Endothelial cell (in vitro differentiated cells): ENCODE measurements around the gene CCDC88A. TPM values are rescaled to one million over a fixed set of nuclear protein-coding genes. Genes with fewer than 3 reads are reported as not detected.

Experiments
- DNase-seq: peaks from one replicate; pipeline ENCODE4 v3.0.0; 2021; ENCODE audit warnings: low spot score
- H3K27ac Mint-ChIP-seq: one replicate; pipeline ENCODE4 v1.8.0; 2021; ENCODE audit warnings: mixed read lengths, inconsistent platforms; ENCODE audit not compliant: unreplicated experiment
- H3K27me3 Mint-ChIP-seq: one replicate; pipeline ENCODE4 v1.8.0; 2021; ENCODE audit warnings: mild to moderate bottlenecking, moderate library complexity, mixed read lengths, inconsistent platforms; ENCODE audit not compliant: unreplicated experiment
- H3K36me3 Mint-ChIP-seq: one replicate; pipeline ENCODE4 v1.8.0; 2021; ENCODE audit warnings: mild to moderate bottlenecking, low read depth, mixed read lengths, inconsistent platforms; ENCODE audit not compliant: unreplicated experiment
- H3K4me1 Mint-ChIP-seq: one replicate; pipeline ENCODE4 v1.8.0; 2021; ENCODE audit warnings: mild to moderate bottlenecking, mixed read lengths, inconsistent platforms; ENCODE audit not compliant: unreplicated experiment
- H3K4me3 Mint-ChIP-seq: one replicate; pipeline ENCODE4 v1.8.0; 2021; ENCODE audit warnings: mild to moderate bottlenecking, mixed read lengths, inconsistent platforms; ENCODE audit not compliant: unreplicated experiment
- H3K9me3 Mint-ChIP-seq: one replicate; pipeline ENCODE4 v1.8.0; 2021; ENCODE audit warnings: mixed read lengths, inconsistent platforms; ENCODE audit not compliant: unreplicated experiment
- total RNA-seq: library from RNA; stranded (reverse); fragmentation: NEBNext Ultra II Directional; extraction: Animal tissue kit (Norgen Biotek cat#: 25700); gene quantifications from one replicate; pipeline ENCODE4 v1.2.1, GENCODE V29; 2021; ENCODE audit not compliant: unreplicated experiment
- TF ChIP-seq, protein P1 (sequence below): fragments of 200-600 bp; sonication (generic); IDR thresholded peaks from one replicate; pipeline ENCODE4 v1.5.0; 2021; ENCODE audit warnings: antibody characterized with exemption; ENCODE audit not compliant: unreplicated experiment

The CCDC88A gene
- total RNA-seq, 1 donor from 2014 or later: 98.7 TPM

DNA sequence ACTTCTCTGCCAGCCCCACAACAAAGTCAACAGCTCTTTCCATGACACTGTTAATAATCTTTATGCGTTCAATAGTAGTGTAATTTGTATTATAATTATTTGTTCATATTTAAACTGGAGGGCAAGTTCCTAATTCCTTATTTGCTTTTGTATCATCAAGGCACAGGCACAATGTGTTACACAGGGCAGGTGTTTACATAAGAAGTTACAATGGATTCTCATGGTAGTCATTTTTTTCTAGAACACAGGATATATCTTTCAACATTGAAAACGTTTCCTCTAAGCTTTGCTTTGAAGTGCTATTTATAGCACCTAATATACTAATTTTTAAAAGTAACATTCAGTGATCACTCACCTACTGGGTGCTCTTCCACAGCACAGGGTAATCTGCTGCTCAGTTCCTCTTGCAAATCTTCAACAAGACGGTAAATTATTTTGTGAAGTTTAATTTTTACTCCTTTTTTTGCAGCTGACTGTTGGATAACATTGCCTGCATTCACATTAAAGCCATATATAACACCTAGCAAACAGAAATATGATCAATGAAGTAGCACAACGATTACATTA lies 179.9 kb downstream of the CCDC88A start:
- Mint-ChIP-seq H3K36me3 (peaks cover 5% of the 10 kb centered on the region), H3K4me1 (peaks cover 5% of the 10 kb centered on the region), H3K27me3 (no peaks in the 10 kb centered on the region), H3K27ac (peak overlapping the region; percentile 52), H3K9me3 (no peaks in the 10 kb centered on the region), H3K4me3 (no peak overlapping the region)
- DNase-seq: no peak
- TF ChIP-seq, protein P1, sequence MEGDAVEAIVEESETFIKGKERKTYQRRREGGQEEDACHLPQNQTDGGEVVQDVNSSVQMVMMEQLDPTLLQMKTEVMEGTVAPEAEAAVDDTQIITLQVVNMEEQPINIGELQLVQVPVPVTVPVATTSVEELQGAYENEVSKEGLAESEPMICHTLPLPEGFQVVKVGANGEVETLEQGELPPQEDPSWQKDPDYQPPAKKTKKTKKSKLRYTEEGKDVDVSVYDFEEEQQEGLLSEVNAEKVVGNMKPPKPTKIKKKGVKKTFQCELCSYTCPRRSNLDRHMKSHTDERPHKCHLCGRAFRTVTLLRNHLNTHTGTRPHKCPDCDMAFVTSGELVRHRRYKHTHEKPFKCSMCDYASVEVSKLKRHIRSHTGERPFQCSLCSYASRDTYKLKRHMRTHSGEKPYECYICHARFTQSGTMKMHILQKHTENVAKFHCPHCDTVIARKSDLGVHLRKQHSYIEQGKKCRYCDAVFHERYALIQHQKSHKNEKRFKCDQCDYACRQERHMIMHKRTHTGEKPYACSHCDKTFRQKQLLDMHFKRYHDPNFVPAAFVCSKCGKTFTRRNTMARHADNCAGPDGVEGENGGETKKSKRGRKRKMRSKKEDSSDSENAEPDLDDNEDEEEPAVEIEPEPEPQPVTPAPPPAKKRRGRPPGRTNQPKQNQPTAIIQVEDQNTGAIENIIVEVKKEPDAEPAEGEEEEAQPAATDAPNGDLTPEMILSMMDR: no peak

Other genes with a start within 250 kb of the CCDC88A start
- gene CLHC1, start 187.6 kb downstream of the CCDC88A start, total RNA-seq: 20.2 TPM
- gene RPS27A, start 187.2 kb downstream of the CCDC88A start, total RNA-seq: 1,292 TPM
- gene MTIF2, start 150.6 kb downstream of the CCDC88A start, total RNA-seq: 22.9 TPM
- gene CFAP36, start 99.9 kb upstream of the CCDC88A start, total RNA-seq: 14.4 TPM
- gene PPP4R3B, start 197.8 kb upstream of the CCDC88A start, total RNA-seq: 33.0 TPM